ENCODE measurements around the gene ENPEP. TPM values are rescaled to one million over a fixed set of nuclear protein-coding genes. Genes with fewer than 3 reads are reported as not detected.

Gene ENPEP
- total RNA-seq, 2 experiments from 2014 or later: 0.05 TPM; not detected in 1

DNA sequence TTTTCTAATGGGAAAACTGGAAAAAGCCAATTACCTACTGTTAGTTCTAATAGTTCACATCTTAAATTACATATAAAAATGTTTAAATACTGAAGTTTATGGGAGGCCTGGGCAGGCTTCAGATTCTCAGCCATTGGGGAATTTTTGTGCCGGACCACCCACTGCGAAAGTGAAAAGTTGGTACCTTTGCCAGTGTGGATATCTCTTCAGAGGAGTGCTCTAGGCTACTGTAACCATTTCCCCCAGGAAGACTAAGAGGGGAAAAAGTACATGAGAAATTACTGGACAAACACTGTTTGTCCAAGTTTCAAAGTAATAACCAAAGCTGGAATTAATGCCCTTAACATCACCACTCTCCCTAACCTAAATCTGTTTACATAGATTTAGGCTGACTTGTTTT lies 126.1 kb downstream of the ENPEP start:
- intact Hi-C loops (cut with micrococcal nuclease): no loop called here
- no peak overlapping the region for H3K4me3 Mint-ChIP-seq
- peaks cover 14% of the 10 kb centered on the region for H3K27me3 Mint-ChIP-seq
- no peaks in the 10 kb centered on the region for H3K36me3 Mint-ChIP-seq (ENCODE audit: low read depth)
- peaks cover 2% of the 10 kb centered on the region for H3K9me3 Mint-ChIP-seq
- TF ChIP-seq, protein P1, sequence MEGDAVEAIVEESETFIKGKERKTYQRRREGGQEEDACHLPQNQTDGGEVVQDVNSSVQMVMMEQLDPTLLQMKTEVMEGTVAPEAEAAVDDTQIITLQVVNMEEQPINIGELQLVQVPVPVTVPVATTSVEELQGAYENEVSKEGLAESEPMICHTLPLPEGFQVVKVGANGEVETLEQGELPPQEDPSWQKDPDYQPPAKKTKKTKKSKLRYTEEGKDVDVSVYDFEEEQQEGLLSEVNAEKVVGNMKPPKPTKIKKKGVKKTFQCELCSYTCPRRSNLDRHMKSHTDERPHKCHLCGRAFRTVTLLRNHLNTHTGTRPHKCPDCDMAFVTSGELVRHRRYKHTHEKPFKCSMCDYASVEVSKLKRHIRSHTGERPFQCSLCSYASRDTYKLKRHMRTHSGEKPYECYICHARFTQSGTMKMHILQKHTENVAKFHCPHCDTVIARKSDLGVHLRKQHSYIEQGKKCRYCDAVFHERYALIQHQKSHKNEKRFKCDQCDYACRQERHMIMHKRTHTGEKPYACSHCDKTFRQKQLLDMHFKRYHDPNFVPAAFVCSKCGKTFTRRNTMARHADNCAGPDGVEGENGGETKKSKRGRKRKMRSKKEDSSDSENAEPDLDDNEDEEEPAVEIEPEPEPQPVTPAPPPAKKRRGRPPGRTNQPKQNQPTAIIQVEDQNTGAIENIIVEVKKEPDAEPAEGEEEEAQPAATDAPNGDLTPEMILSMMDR (IDR thresholded peaks at IDR 0.05): no peak
- CTCF ChIA-PET: no interaction called here
- POLR2A ChIA-PET: no interaction called here
- H3K4me1 Mint-ChIP-seq (ENCODE audit: low read depth): no peaks in the 10 kb centered on the region
- no peak overlapping the region for H3K27ac Mint-ChIP-seq
- DNase-seq: no peak
- ATAC-seq: no peak

DNA sequence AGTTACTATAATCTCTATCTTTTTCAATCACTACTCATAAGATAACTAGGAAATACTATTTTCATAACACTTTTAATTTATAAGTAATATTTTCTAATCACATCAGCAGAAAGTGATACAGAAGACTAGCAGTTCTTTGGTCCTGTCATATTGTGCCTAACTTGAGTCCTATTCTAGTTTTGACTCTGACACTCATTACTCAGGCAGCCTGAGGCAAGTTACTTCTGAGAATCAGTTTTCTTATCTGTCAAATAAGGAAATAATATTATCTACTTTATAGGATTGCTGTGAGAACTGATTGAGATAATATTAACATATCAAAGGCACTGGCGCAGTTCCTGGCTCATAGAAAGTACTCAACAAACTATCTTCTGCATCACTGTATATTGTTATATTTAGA lies 129.1 kb downstream of the ENPEP start:
- TF ChIP-seq, protein P1 (IDR thresholded peaks at IDR 0.05): no peak
- Mint-ChIP-seq H3K36me3 (ENCODE audit: low read depth) (no peaks in the 10 kb centered on the region), H3K9me3 (no peaks in the 10 kb centered on the region), H3K4me3 (no peak overlapping the region), H3K27me3 (peaks cover 24% of the 10 kb centered on the region), H3K4me1 (ENCODE audit: low read depth) (no peaks in the 10 kb centered on the region), H3K27ac (no peak overlapping the region)
- POLR2A ChIA-PET: no interaction called here
- ATAC-seq (no peak), DNase-seq (no peak)
- CTCF ChIA-PET: no interaction called here
- intact Hi-C loops (cut with micrococcal nuclease): no loop called here

DNA sequence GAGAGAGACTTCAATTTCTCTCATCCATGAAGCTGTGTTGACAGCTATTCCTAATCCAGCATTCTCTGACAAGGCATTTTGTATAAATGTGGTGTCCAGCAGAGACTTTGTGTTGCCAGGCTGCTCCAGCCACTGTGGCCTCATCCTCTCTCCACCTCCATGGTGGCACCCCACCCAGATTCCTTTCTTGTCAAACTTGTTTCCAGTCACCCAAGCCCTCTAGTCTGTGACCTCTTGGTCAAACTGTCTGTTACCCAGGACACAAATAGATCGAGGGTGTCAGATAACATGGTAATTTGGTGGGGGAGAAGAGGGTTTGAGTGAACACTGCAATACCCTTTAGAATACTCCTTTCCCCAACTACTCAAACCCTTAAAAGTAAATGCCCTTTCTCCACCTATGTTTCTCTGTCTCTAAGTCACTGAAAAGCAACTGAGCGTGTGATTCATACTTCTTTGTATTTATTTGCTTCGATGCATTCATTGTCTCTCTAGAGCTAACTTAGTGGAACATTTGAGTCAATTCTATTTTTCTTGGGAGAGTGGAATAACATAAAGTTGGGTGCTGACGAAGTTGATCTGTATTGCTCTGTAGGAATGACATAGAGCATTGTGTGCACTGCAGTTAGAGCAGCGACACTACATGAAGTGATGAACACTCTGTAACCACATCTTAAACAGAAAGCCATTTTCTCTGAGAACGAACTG lies 133.2 kb downstream of the ENPEP start:
- Mint-ChIP-seq H3K27ac (no peak overlapping the region), H3K4me3 (no peak overlapping the region), H3K4me1 (ENCODE audit: low read depth) (no peaks in the 10 kb centered on the region), H3K9me3 (no peaks in the 10 kb centered on the region), H3K36me3 (ENCODE audit: low read depth) (no peaks in the 10 kb centered on the region), H3K27me3 (peaks cover 52% of the 10 kb centered on the region)
- CTCF ChIA-PET: no interaction called here
- TF ChIP-seq, protein P1 (IDR thresholded peaks at IDR 0.05): no peak
- intact Hi-C loops (cut with micrococcal nuclease): no loop called here
- no peak for DNase-seq
- no peak for ATAC-seq
- POLR2A ChIA-PET: no interaction called here

DNA sequence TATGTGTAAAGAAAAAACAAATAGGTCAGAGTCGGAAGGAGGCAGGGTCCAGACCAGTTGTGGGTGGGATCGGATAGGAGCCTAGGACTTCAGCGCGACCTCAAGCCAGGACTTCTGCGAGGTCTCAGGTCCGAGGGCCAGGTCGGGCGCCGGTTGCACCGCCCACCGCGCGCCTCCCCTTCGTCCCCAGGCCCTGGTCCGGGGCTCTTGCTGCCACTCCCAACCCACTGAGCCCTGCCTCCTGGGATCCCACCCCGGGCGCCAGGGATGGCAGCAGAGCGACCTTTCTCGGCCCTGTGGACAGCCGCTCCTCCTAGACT lies 134.6 kb downstream of the ENPEP start:
- intact Hi-C loops (cut with micrococcal nuclease): no loop called here
- no peak overlapping the region for H3K27ac Mint-ChIP-seq
- ChIA-PET CTCF (interaction anchor here (0.9 kb wide), 1 partner anchor 10 kb away, joined by 4 read pairs; no protein-coding TSS in a partner anchor), POLR2A (no interaction called here)
- ATAC-seq (no peak), DNase-seq (no peak)
- H3K4me1 Mint-ChIP-seq (ENCODE audit: low read depth): peaks cover 3% of the 10 kb centered on the region
- TF ChIP-seq, protein P1 (IDR thresholded peaks at IDR 0.05): no peak
- peaks cover 62% of the 10 kb centered on the region for H3K27me3 Mint-ChIP-seq
- no peaks in the 10 kb centered on the region for H3K9me3 Mint-ChIP-seq
- H3K4me3 Mint-ChIP-seq: no peak overlapping the region
- no peaks in the 10 kb centered on the region for H3K36me3 Mint-ChIP-seq (ENCODE audit: low read depth)

DNA sequence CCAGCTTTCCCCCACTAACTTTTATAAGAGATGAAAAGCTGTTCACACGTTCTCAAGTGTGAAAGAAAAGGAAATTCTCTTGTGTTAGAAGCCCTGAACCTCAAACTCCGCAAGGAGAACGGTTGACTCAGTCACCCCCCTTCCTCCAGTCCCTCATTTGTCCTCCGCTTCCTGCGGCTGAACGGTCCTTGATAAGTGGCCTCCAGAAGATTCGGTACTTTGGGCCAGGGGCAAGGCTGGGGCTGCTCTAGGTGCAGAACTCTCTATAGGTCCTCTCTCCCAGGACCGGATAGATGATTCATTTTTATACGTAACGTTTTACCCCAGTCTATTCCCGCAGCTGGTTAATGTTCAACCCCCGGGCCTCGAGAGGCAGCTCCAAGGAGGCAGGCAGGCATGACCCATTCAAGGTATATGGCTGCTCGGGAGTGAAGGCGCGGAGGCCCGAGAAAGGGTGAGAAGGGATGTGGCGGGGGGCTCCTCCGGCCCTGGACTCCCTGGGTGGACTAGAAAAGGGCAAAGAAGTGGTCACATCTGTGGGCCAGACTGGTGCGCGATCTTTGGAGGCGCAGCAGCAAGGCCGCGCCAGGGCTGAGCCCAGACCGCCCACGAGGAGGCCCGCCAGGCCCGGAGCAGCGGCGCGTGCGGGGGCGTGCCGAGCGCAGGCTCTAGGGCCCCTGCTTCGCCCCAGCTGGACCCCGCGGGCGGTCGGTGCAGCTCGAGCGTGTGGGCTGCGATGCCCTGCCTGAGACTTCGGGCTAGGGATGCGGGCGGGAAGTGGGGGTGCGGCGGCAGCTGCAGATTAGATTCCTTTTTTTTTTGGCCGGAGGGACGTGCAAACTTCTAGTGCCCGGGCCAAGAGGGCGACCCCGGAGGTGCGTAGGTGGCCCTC lies 135.2 kb downstream of the ENPEP start:
- H3K27me3 Mint-ChIP-seq: peaks cover 68% of the 10 kb centered on the region
- no peak overlapping the region for H3K4me3 Mint-ChIP-seq
- peaks cover 3% of the 10 kb centered on the region for H3K36me3 Mint-ChIP-seq (ENCODE audit: low read depth)
- intact Hi-C loops (cut with micrococcal nuclease): no loop called here
- DNase-seq: no peak
- TF ChIP-seq, protein P1 (IDR thresholded peaks at IDR 0.05): no peak
- CTCF ChIA-PET: interaction anchor here (0.9 kb wide), 1 partner anchor 10 kb away, joined by 4 read pairs; no protein-coding TSS in a partner anchor
- peaks cover 7% of the 10 kb centered on the region for H3K4me1 Mint-ChIP-seq (ENCODE audit: low read depth)
- POLR2A ChIA-PET: no interaction called here
- H3K9me3 Mint-ChIP-seq: no peaks in the 10 kb centered on the region
- no peak overlapping the region for H3K27ac Mint-ChIP-seq
- ATAC-seq: peak; percentile 42

All from activated CD8-positive, alpha-beta T cell treated with anti-CD3 and anti-CD28 coated beads for 36 hours (primary cell).